Measurements from ENCODE around the gene CCNC.

The CCNC gene

GRCh38 chr6:99568103-99568933 lies at the start of gene CCNC:
TSS of gene CCNC (minus strand) at chr6:99568660. CDS start at chr6:99568527, 133 bp downstream.
- peak within 1 kb of the TSS; percentile 93 for H3K27ac ChIP-seq
- TF ChIP-seq CTCF (conservative IDR thresholded peaks at IDR 0.05) = no peak

GRCh38 chr6:99617131-99617530 lies 48.7 kb upstream of the CCNC start:
- no peak for TF ChIP-seq CTCF (conservative IDR thresholded peaks at IDR 0.05)

GRCh38 chr6:99614430-99615186 lies 46.1 kb upstream of the CCNC start:
- no peak overlapping the region for H3K27ac ChIP-seq
- TF ChIP-seq CTCF (conservative IDR thresholded peaks at IDR 0.05) = no peak

More at GRCh38 chr6:99617131-99617530, 48.7 kb upstream of the CCNC start:
- H3K27ac ChIP-seq = no peak overlapping the region

GRCh38 chr6:99613705-99614429 lies 45.4 kb upstream of the CCNC start:
- TF ChIP-seq CTCF (conservative IDR thresholded peaks at IDR 0.05) = no peak
- no peak overlapping the region for H3K27ac ChIP-seq

GRCh38 chr6:99613409-99613704 lies 44.9 kb upstream of the CCNC start:
- TF ChIP-seq CTCF (conservative IDR thresholded peaks at IDR 0.05) = no peak
- no peak overlapping the region for H3K27ac ChIP-seq

- no peak overlapping the region for H3K27ac ChIP-seq
- no peak for TF ChIP-seq CTCF (conservative IDR thresholded peaks at IDR 0.05)
Measured at GRCh38 chr6:99612551-99613408, 44.3 kb upstream of the CCNC start.

Data from VCaP (cell line).